CD14-positive monocyte (primary cell): ENCODE results near the gene SEL1L3. TPM values are rescaled to one million over a fixed set of nuclear protein-coding genes. Genes with fewer than 3 reads are reported as not detected.

ENCODE experiments used
- DNase-seq, 3 donors: peaks; one replicate each; pipeline ENCODE4 v3.0.0-alpha.2; 2011 to 2022
- H2AFZ ChIP-seq: 2 replicates; pipeline ENCODE4 v1.6.0; 2012; ENCODE audit warnings: mild to moderate bottlenecking, low read depth, low read length, inconsistent platforms; ENCODE audit not compliant: insufficient read depth, poor library complexity, severe bottlenecking
- H3K27ac ChIP-seq, 2 donors: 1 replicate in 1 of 2; 2 replicates in 1 of 2; pipeline ENCODE4 v1.5.1; 2012 to 2013; ENCODE audit warnings: low read length in 2 of 2, control low read depth in 1 of 2, inconsistent platforms in 1 of 2, low read depth in 1 of 2, mild to moderate bottlenecking in 1 of 2
- H3K27me3 ChIP-seq, 2 donors: one replicate each; pipeline versions ENCODE4 v1.6.0 to v1.6.1; 2011 to 2013; ENCODE audit warnings: low read length in 2 of 2; ENCODE audit not compliant: control insufficient read depth in 2 of 2, insufficient read depth in 2 of 2
- H3K36me3 ChIP-seq, 2 donors: replicated peaks in 1 of 2; 1 replicate in 1 of 2; 2 replicates in 1 of 2; pipeline versions ENCODE4 v1.5.1 to v1.6.1; 2012 to 2013; ENCODE audit warnings: low read length in 2 of 2, control low read depth in 1 of 2, inconsistent platforms in 1 of 2, mild to moderate bottlenecking in 1 of 2; ENCODE audit not compliant: insufficient read depth in 2 of 2, control insufficient read depth in 1 of 2
- H3K4me1 ChIP-seq, 2 donors: 1 replicate in 1 of 2; 2 replicates in 1 of 2; pipeline versions ENCODE4 v1.5.1 to v1.6.1; 2012 to 2013; ENCODE audit warnings: low read length in 2 of 2, control low read depth in 1 of 2, inconsistent platforms in 1 of 2, mild to moderate bottlenecking in 1 of 2, moderate library complexity in 1 of 2; ENCODE audit not compliant: insufficient read depth in 2 of 2, control insufficient read depth in 1 of 2
- H3K4me2 ChIP-seq: replicated peaks from 2 replicates; pipeline ENCODE3; 2012; ENCODE audit warnings: low read length, moderate library complexity, mild to moderate bottlenecking; ENCODE audit not compliant: poor library complexity, severe bottlenecking; ENCODE audit errors: extremely low read depth
- H3K4me3 ChIP-seq, 3 experiments: fragments of 200-600 bp in 1 of 3; sonication (generic) in 1 of 3; replicated peaks in 1 of 3; 1 replicate in 2 of 3; 2 replicates in 1 of 3; pipeline ENCODE4 v1.5.1; 2011 to 2013; ENCODE audit warnings: low read length in 3 of 3, mild to moderate bottlenecking in 3 of 3, control low read depth in 2 of 3, low read depth in 2 of 3, inconsistent platforms in 1 of 3, moderate library complexity in 1 of 3
- H3K79me2 ChIP-seq: 2 replicates; pipeline ENCODE4 v1.6.0; 2012; ENCODE audit warnings: mild to moderate bottlenecking, control low read depth, inconsistent platforms, low read length, moderate library complexity; ENCODE audit not compliant: insufficient read depth
- H3K9ac ChIP-seq: 2 replicates; pipeline ENCODE4 v1.6.0; 2017; ENCODE audit warnings: low read length, mild to moderate bottlenecking; ENCODE audit not compliant: insufficient read depth, poor library complexity, severe bottlenecking
- H3K9me3 ChIP-seq, 2 donors: replicated peaks in 1 of 2; 1 replicate in 1 of 2; 2 replicates in 1 of 2; pipeline versions ENCODE4 v1.5.1 to v1.6.1; 2012 to 2013; ENCODE audit warnings: low read length in 2 of 2, control low read depth in 1 of 2; ENCODE audit not compliant: control insufficient read depth in 1 of 2, insufficient read depth in 1 of 2
- H4K20me1 ChIP-seq: 2 replicates; pipeline ENCODE4 v1.6.0; 2012; ENCODE audit warnings: mild to moderate bottlenecking, low read length, control low read depth, moderate library complexity; ENCODE audit not compliant: insufficient read depth
- H3K27ac Mint-ChIP-seq, 7 donors: one replicate each; pipeline ENCODE4 v1.8.0; 2020; ENCODE audit warnings: mild to moderate bottlenecking in 7 of 7, mixed read lengths in 7 of 7, moderate library complexity in 6 of 7, inconsistent platforms in 2 of 7
- H3K27me3 Mint-ChIP-seq, 3 donors: one replicate each; pipeline ENCODE4 v1.8.0; 2021 to 2022; ENCODE audit warnings: low read depth in 3 of 3, mild to moderate bottlenecking in 3 of 3, mixed read lengths in 3 of 3, moderate library complexity in 3 of 3, inconsistent platforms in 1 of 3
- H3K36me3 Mint-ChIP-seq, 2 donors: one replicate each; pipeline ENCODE4 v1.8.0; 2020; ENCODE audit warnings: mixed read lengths in 2 of 2, inconsistent platforms in 1 of 2, mild to moderate bottlenecking in 1 of 2
- H3K4me1 Mint-ChIP-seq: one replicate; pipeline ENCODE4 v1.8.0; 2020; ENCODE audit warnings: mild to moderate bottlenecking, mixed read lengths
- H3K4me3 Mint-ChIP-seq, 2 donors: one replicate each; pipeline ENCODE4 v1.8.0; 2020; ENCODE audit warnings: mild to moderate bottlenecking in 2 of 2, mixed read lengths in 2 of 2, moderate library complexity in 1 of 2
- H3K9me3 Mint-ChIP-seq, 7 donors: one replicate each; pipeline ENCODE4 v1.8.0; 2020 to 2022; ENCODE audit warnings: mixed read lengths in 7 of 7, mild to moderate bottlenecking in 6 of 7, moderate library complexity in 6 of 7, inconsistent platforms in 2 of 7
- WGBS: methylation state at CpG from one replicate; pipeline ENCODE4 v1.1.5; 2013; ENCODE audit warnings: missing lambda C conversion rate; ENCODE audit not compliant: insufficient coverage; 5-methylcytosine and 5-hydroxymethylcytosine counted together
- intact Hi-C, 2 donors: fragments of 100-400 bp; cut with micrococcal nuclease; formaldehyde crosslinking; loops; one replicate each; pipeline versions ENCODE4 v1.15.0 to v1.15.1; 2023
- polyA plus RNA-seq, 3 donors: library from polyadenylated mRNA; depleted of rRNA in 1 of 3; unstranded in 2 of 3; stranded (reverse) in 1 of 3; fragments of 300-500 nt in 2 of 3; fragments of >200 nt in 1 of 3; fragmentation: Illumina TruSeq in 2 of 3; gene quantifications; 1 replicate in 2 of 3; 2 replicates in 1 of 3; pipeline ENCODE4 v1.2.3, GENCODE V29; 2012 to 2021
- TF ChIP-seq, protein P1 (sequence below): fragments of 200-600 bp; IDR thresholded peaks from one replicate; pipeline ENCODE4 v1.8.0; 2022; ENCODE audit warnings: antibody characterized with exemption, mild to moderate bottlenecking

The SEL1L3 gene
- polyA plus RNA-seq, 3 donors, result 0.61 to 2.2 (median 1.7) TPM

DNA sequence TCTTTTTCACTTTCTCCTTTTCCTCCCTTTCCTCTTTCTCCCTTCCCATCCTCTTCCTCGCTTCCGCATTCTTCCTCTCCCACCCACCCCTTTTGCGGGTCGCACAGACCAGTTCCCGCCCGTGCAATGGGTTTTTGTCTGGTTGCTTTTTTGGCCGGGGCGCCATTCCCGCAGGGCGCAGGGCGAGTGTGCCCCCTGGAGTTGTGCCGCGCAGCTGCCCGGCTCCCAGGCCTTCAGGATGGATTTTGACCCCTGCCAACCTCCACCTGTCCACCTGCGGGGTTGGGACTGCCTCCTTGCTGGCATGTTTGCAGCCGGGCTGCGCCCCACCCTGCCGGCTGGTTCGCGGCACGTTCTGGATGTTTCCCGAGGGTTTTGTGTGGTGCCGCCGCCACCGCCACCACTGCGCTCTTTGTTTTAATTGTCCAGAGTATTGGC is 578 bp upstream of the SEL1L3 start:
- H3K9ac ChIP-seq, result peak overlapping the region; percentile 43
- H3K36me3 Mint-ChIP-seq, result peaks cover 0 to 4% of the 10 kb centered on the region in 2 donors

GRCh38 chr4:25861951-25862410 is 807 bp downstream of the SEL1L3 start:
- H3K9me3 ChIP-seq, result no peaks in the 10 kb centered on the region
- H3K9ac ChIP-seq, result peak overlapping the region; percentile 54
- under 1% methylated on average over 32 of the region's 32 CpGs for WGBS
- H3K4me1 ChIP-seq, result peaks cover 41 to 53% of the 10 kb centered on the region in 2 donors
- DNase-seq, result peak; percentile 19 to 32 (median 29)
- peak overlapping the region; percentile 86 for H2AFZ ChIP-seq
- H3K27me3 Mint-ChIP-seq, result peaks cover 13 to 21% (median 20%) of the 10 kb centered on the region in 3 donors
- peaks cover 49% of the 10 kb centered on the region for H3K4me1 Mint-ChIP-seq
- no peaks in the 10 kb centered on the region for H3K36me3 ChIP-seq
- intact Hi-C loops, result loop anchor here (5.0 kb wide), 2 partner anchors 50 to 215 kb away; partner anchors contain the start of gene SMIM20 (in 1 of the 2)
- peak overlapping the region; percentile 99 to 100 for H3K4me3 Mint-ChIP-seq
- H4K20me1 ChIP-seq, result no peaks in the 10 kb centered on the region
- H3K79me2 ChIP-seq, result no peaks in the 10 kb centered on the region
- peak overlapping the region in 1 of 2 donors; percentile 80 for H3K27ac ChIP-seq
- peaks cover 0 to 14% of the 10 kb centered on the region in 2 donors for H3K27me3 ChIP-seq
- H3K27ac Mint-ChIP-seq, result peak overlapping the region; percentile 63 to 98 (median 92)
- peak overlapping the region; percentile 43 to 78 (median 54) for H3K4me3 ChIP-seq
- TF ChIP-seq, protein P1, sequence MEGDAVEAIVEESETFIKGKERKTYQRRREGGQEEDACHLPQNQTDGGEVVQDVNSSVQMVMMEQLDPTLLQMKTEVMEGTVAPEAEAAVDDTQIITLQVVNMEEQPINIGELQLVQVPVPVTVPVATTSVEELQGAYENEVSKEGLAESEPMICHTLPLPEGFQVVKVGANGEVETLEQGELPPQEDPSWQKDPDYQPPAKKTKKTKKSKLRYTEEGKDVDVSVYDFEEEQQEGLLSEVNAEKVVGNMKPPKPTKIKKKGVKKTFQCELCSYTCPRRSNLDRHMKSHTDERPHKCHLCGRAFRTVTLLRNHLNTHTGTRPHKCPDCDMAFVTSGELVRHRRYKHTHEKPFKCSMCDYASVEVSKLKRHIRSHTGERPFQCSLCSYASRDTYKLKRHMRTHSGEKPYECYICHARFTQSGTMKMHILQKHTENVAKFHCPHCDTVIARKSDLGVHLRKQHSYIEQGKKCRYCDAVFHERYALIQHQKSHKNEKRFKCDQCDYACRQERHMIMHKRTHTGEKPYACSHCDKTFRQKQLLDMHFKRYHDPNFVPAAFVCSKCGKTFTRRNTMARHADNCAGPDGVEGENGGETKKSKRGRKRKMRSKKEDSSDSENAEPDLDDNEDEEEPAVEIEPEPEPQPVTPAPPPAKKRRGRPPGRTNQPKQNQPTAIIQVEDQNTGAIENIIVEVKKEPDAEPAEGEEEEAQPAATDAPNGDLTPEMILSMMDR, result no peak
- H3K9me3 Mint-ChIP-seq, result peaks cover 0 to 5% (median 3%) of the 10 kb centered on the region in 7 donors
- H3K36me3 Mint-ChIP-seq, result peaks cover 0 to 4% of the 10 kb centered on the region in 2 donors
- H3K4me2 ChIP-seq, result peak overlapping the region; percentile 92

More for the DNA sequence above, 578 bp upstream of the SEL1L3 start:
- no peak for DNase-seq
- Histone ChIP-seq H2AFZ (peak overlapping the region; percentile 72), H3K36me3 (no peaks in the 10 kb centered on the region), H3K4me3 (peak overlapping the region; percentile 28 to 74 (median 48)), H3K9me3 (no peaks in the 10 kb centered on the region), H3K4me1 (peaks cover 34 to 43% of the 10 kb centered on the region in 2 donors), H3K79me2 (no peaks in the 10 kb centered on the region), H3K27me3 (peaks cover 0 to 14% of the 10 kb centered on the region in 2 donors), H3K4me2 (peak overlapping the region; percentile 92), H3K27ac (no peak overlapping the region), H4K20me1 (no peaks in the 10 kb centered on the region)
- WGBS, result 10% methylated on average over 26 of the region's 26 CpGs
- Mint-ChIP-seq H3K27me3 (peaks cover 14 to 25% (median 22%) of the 10 kb centered on the region in 3 donors), H3K4me3 (peak overlapping the region; percentile 75 to 83), H3K27ac (peak overlapping the region in 2 of 7 donors; percentile 74 to 79), H3K9me3 (peaks cover 0 to 5% (median 3%) of the 10 kb centered on the region in 7 donors), H3K4me1 (peaks cover 40% of the 10 kb centered on the region)
- intact Hi-C loops, result loop anchor here (5.0 kb wide), 2 partner anchors 49 to 214 kb away; partner anchors contain the start of gene SMIM20 (in 1 of the 2)
- TF ChIP-seq, protein P1, result peak; percentile 29
